T-helper 22 cell (primary cell): ENCODE data around the gene NT5E.
"Not testable (repeated sequence)": the region's sequence is repeated elsewhere in the genome, so short reads cannot be mapped to it uniquely, and the experiment has no call there.

ENCODE experiments used
- DNase-seq: peaks from one replicate; pipeline ENCODE4 v3.0.0-alpha.2; 2020; ENCODE audit warnings: low read depth

Gene NT5E

GRCh38 chr6:85449818-85450759 lies at the start of gene NT5E:
NT5E (plus strand) TSS chr6:85450083; CDS start chr6:85450140, 57 bp downstream.
- no peak for DNase-seq

GRCh38 chr6:85400331-85400730 lies 49.6 kb upstream of the NT5E start:
- no peak for DNase-seq

GRCh38 chr6:85401186-85402021 lies 48.5 kb upstream of the NT5E start:
- DNase-seq = no peak

- DNase-seq = no peak
These were observed 47.8 kb upstream of the NT5E start for GRCh38 chr6:85402071-85402470.

GRCh38 chr6:85402922-85403321 lies 47.0 kb upstream of the NT5E start:
- no peak for DNase-seq

- no peak for DNase-seq
These were observed 46.4 kb upstream of the NT5E start for GRCh38 chr6:85403331-85404015.

- DNase-seq = not testable (repeated sequence)
These were observed 45.8 kb upstream of the NT5E start for GRCh38 chr6:85404016-85404563.

GRCh38 chr6:85404564-85405174 lies 45.2 kb upstream of the NT5E start:
- DNase-seq = no peak

- DNase-seq = no peak
These were observed 44.6 kb upstream of the NT5E start for GRCh38 chr6:85405175-85405852.

GRCh38 chr6:85405853-85406198 lies 44.1 kb upstream of the NT5E start:
- no peak for DNase-seq

GRCh38 chr6:85406641-85407075 lies 43.2 kb upstream of the NT5E start:
- DNase-seq = no peak

- no peak for DNase-seq
These were observed 41.8 kb upstream of the NT5E start for GRCh38 chr6:85408039-85408438.

- no peak for DNase-seq
These were observed 36.9 kb upstream of the NT5E start for GRCh38 chr6:85412911-85413430.

- DNase-seq = no peak
These were observed 33.8 kb upstream of the NT5E start for GRCh38 chr6:85416049-85416448.

GRCh38 chr6:85416766-85417165 lies 33.1 kb upstream of the NT5E start:
- DNase-seq = no peak

GRCh38 chr6:85417336-85417735 lies 32.5 kb upstream of the NT5E start:
- no peak for DNase-seq

- DNase-seq = no peak
These were observed 31.8 kb upstream of the NT5E start for GRCh38 chr6:85418059-85418458.

GRCh38 chr6:85419046-85419759 lies 30.7 kb upstream of the NT5E start:
- DNase-seq = no peak

GRCh38 chr6:85420551-85420950 lies 29.3 kb upstream of the NT5E start:
- no peak for DNase-seq

- DNase-seq = no peak
These were observed 28.7 kb upstream of the NT5E start for GRCh38 chr6:85421181-85421580.
